CD4-positive, alpha-beta T cell treated with Interleukin-4 for 1 hour (primary cell): ENCODE data around the gene IL13RA1.
"Not testable (repeated sequence)": the region's sequence is repeated elsewhere in the genome, so short reads cannot be mapped to it uniquely, and the experiment has no call there.

ENCODE experiments used
- DNase-seq, 2 donors: peaks; one replicate each; pipeline ENCODE4 v3.0.0-alpha.2; 2020 to 2022

Gene IL13RA1

DNA sequence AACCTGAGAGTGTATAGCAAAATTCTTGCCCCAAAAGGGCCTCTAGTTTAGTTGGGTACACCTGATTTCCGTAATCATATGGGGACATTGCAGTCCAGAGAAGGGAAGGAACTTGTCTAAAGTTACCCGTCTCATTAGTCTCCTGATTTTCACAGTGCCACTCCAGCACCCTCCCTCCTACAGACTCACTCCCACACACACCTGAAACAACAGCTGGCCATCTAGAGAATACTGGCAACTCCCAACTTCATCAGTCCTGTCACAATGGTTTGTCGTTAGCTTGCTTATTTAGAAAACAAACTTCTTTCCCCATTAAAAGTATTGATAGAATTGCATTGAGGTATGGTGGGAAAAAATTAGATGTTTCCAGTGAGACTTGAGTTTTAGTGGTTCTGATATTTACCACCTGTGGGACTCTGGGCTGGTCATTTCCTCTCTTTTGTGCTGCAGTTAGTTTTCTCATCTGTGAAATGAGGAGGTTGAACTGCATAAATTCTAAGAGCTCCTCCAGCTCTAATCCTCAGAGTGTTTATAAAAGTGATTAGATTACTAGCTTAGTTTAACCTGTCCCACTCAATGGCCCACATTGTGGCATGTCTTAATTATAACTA, 1.7 kb downstream of the IL13RA1 start:
- no peak for DNase-seq

DNA sequence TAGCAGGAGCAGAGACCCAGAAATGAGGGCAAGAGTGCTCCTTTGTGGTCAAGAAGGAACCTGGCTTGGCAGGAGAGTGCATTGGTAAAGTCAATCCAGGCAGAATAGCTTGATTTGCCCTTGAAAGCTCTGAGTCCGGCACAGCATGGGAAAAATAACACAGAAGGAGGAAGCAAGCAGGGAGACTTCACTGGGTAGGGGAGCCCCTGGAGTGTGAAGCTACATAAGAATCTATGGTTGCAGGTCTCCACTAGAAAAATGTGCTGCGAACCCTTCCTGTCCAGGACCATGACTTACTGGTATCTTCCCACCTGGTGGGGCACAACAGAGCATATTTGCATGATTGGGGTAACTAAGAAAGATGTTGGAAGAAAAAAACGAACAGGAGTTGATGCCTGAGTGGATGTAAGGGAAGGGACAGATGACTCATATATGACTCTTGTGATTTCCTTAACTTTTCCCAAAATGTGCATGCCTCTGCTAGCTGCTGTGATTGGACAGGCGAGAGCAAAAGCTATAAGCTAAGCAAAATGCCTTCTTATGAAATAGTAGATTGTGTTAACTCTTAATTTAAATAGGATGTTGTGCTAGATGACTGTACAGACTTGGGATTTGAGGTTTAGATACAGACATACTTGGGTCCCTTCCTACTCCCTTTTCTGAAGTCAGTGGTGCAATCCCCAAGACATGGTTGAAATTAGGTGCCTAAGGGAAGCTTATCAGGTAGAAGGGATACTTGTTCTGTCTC, 3.3 kb downstream of the IL13RA1 start:
- no peak for DNase-seq

DNA sequence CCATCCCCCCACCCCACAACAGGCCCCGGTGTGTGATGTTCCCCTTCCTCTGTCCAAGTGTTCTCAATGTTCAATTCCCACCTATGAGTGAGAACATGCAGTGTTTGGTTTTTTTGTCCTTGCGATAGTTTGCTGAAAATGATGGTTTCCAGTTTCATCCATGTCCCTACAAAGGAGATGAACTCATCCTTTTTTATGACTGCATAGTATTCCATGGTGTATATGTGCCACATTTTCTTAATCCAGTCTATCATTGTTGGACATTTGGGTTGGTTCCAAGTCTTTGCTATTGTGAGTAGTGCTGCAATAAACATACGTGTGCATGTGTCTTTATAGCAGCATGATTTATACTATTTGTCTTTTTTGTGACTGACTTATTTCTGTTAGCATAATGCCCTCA, 5.1 kb downstream of the IL13RA1 start:
- DNase-seq, result not testable (repeated sequence)

DNA sequence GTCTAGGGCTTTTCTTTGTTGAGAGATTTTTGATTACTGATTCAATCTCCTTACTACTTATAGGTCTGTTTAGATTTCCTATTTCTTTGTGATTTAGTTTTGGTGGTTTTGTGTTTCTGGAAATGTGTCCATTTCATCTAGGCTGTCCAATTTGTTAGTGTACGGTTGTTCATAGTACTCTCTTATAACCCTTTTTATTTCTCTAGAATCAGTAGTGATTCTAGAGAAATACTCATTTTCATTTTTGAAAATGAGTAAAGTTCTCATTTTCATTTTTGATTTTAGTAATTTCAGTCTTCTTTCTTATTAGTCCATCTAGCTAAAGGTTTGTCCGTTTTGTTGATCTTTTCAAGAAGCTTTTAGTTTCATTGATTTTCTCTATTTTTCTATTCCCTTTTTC, 7.5 kb downstream of the IL13RA1 start:
- no peak for DNase-seq

DNA sequence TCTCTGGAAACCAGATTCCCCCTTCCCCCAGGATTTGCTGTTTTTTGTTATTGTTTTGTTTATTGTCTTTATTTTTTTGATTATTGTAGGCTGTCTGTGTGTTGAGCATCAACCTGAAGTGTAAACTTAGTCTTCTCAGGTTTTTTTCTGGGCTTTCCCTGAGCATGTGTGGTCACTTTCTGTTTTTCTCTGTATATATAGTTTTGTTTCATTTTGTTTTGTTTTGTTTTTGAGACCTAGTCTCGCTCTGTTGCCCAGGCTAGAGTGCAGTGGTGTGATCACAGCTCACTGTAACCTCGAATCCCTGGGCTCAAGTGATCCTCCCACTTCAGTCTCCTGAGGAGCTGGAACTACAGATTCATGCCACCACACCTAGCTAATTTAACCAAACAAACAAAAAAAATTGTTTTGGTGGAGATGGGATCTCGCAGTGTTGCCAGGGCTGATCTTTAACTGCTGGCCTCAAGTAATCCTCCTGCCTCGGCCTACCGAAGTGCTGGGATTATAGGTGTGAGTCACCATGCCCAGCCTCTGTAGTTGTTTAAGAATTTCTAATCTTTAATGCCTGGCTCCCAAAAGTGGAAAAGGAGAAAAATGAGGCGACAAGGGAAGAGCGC, 9.1 kb downstream of the IL13RA1 start:
- DNase-seq, result no peak

DNA sequence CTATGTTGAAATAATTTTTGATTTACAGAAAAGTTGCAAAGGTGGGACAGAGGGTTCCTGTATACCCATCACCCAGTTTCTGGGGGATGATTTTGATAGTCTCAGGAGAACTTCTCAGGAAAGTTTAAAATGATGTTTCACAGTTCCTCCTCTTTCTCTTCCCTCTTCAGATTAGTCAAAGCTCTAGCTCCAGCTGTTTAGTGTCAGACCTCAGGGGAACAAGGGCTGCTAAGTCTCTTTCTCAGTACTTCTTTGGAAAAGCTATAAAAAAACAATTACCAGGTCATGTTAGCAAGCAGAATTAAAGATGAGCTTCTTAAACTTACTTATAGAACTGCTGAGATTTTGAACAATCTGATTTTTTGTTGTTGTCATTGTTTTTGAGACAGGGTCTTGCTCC, 12.2 kb downstream of the IL13RA1 start:
- no peak for DNase-seq

DNA sequence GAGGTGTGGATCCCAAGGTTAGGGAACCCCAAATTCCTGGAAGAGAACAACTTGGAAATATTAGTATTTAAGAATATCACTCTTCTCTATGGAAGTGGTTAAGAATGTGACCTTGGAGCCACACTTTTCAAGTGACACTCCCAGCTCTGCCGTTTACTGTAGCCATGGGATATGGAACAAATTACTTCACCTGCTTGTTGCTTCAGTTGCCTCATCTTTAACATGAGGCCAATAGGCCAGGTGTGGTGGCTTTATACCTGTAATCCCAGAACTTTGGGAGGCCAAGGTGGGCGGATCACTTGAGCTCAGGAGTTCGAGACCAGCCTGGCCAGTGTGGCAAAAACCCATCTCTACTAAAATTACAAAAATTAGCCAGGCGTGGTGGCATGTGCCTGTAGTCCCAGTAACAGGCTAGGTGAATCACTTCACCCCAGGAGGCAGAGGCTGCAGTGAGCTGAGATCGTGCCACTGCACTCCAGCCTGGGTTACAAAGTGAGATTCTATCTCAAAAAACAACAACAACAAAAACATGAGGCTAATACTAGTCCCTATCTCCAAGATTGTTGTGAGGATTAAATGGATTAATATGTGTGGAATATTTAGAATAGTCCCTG, 13.0 kb downstream of the IL13RA1 start:
- DNase-seq, result no peak

DNA sequence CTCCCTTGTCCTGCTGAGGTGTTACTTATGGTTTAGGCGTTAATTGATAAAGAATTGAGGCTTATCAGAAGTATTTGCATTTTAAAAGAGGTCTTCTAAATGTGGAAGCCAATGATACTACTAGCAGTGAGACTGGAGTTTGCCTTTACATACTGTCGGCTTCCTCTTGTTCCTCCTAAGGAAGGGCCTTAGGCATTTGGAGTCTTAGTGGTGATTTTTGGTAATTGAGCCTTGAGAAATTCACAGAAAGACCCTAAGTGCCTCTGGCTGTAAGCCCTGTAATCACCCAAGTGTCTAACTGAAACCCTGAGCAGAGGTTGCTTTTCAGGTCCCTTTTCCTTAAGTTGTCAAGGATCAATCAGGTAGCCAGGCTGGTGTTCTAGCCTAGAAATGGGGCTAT, 14.8 kb downstream of the IL13RA1 start:
- no peak for DNase-seq

DNA sequence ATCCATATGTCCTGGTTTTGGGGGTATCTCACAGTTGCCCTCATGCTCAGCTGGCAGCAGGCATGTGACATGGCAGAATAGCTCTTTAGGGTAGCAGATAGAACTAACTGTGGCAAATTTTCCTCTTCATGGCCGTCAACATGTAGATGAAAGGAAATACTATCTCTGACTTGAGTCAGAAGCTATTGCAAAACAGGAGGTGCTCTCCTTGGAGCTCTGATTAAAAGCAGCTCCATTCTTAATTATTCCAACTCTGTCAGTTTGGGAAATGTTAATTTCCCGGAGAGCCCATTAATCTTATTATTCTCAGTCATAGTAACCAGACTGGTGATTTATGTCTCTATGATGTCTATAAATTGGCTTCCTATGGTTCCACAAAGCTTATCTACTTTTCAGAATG, 18.2 kb downstream of the IL13RA1 start:
- DNase-seq, result no peak

DNA sequence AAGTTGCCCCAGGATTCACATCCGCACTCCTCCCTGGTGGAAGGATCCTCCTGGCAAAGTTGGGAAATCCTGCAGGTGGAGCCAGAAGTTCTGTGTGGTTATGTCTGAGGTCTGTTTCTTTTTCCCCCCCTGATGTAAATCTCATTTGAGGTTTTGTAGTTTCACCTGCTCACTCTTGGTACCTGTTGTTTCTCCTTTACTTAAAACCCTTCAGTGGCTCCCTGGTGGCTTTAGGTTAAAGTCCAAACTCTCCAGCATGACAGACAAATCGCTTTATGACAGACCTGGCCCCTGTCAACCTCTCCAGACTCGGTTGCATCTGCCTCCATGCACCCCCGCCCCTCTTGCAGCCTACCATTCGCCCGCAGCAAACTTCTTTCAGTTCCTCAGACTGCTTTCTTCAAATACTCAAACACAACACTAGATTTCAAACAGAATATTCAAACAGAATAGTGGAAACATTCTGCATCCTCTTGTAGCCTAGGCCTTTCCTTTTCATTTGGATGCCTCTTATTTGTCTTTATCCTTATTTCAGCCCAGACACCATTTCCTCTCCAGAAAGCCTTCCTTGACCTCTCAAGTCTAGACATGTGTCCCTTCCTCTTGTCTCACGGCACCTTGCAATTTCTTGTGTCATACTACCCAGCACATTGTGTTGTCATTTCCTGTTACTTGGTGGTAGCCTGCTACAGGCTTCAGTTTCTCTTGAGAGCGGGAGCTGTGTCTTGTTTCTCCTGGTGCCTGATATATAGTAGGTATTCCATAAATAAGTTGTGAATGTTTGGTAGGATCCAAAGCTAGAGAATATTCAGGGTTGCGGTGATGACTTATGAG, 24.8 kb downstream of the IL13RA1 start:
- DNase-seq, result peak; percentile 2 to 36

DNA sequence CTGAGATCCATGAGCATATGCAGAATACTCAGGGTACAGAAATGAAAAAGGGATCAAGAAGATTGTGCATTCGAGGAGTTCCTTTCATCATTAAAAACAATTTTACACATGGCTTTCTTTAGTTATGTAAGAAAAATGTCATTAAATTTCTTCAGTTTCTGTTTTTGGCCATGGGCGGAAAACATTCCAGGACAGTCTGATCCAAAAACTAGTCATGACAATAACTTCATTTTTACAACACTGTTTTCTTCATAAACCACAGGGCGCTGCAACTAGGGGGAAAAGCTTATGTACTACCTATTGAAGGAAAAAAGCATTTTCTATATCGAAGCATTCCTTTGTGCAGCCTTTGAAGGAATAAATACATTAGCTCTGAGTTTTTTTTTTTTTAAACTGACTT, 28.2 kb downstream of the IL13RA1 start:
- DNase-seq, result no peak

DNA sequence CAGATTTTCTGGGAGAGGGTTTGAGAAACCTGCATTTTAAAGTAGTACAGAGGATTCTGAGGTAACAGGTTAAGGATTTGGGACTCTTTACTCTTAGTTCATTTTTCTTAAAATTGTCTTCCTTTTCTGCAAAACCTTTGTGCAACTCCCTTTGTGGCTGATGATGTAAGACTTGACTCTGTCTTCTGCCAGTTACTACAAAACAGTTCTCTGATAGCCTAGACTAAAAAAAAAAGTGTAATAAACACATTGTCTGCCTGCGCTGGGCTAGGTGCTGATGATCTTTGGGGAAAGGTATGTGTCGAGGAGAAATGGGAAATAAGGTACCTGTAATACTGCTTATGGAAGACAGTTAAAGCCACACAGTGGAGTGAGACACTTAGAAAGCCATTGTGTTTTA, 28.7 kb downstream of the IL13RA1 start:
- no peak for DNase-seq

DNA sequence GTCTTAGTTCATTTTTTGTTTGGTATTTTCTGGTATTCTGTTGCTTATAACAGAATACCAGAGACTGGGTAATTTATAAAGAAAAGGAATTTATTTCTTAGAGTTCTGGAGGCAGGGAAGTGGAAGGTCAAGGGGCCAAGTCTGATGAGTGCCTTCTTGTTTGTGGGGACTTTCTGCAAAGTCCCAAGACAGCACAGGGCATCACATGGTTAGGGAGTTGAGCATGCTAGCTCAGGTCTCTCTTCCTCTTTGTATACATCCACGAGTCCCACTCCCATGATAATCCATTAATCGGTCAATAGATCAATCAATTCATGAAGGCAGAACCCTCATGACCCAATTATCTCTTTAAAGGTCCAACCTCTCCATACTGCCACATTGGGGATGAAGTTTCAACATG, 31.1 kb downstream of the IL13RA1 start:
- no peak for DNase-seq

DNA sequence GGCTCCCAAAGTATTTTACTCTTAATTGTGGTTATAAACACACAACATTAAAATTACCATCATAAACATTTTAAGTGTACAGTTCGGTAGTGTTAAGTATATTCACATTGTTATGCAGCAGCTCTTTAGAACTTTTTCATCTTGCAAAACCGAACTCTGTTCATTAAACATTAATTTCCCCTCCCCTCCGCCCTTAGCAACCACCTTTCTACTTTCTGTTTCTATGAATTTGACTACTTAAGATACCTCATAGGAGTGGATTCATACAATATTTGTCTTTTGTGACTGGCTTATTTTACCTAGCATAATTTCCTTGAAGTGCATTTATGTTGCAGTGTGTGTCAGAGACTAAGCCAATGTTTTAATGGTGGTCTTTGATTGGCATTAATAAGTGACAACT, 32.6 kb downstream of the IL13RA1 start:
- no peak for DNase-seq

DNA sequence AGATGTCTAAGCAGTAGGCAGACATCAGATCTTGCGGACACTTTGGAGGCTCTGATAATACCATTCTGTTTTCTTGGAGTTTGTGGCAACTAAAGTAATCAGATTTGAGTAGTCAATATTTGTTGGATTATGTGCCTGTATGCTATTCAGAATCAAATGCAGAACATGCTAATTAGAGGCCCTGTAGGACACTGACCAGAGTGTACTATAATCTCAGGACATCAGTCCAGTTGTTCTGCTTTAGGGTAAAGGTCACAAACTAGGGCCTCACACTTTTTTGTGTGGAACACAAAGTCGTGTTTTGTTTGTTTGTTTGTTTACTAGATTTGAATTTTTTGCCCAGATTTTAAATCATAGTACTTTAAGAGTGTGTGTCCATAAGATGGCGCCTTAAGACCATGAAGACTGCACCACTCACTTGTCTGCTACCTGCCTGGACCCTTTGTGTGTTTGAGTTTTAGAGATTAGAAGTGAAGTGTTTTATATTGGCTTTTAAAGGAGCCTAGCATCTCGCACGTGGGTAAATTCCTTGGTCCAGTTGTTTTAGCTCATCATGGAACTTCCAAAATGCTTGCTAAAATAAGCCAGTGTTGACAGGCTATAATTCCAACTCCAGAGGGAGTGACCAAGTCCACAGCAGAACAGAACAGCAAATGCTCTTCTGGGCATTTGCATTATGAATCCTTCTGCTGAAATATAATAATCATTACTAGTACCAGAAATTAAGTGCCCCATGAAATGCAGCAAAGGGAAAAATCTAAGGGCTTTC, 34.7 kb downstream of the IL13RA1 start:
- DNase-seq, result no peak

DNA sequence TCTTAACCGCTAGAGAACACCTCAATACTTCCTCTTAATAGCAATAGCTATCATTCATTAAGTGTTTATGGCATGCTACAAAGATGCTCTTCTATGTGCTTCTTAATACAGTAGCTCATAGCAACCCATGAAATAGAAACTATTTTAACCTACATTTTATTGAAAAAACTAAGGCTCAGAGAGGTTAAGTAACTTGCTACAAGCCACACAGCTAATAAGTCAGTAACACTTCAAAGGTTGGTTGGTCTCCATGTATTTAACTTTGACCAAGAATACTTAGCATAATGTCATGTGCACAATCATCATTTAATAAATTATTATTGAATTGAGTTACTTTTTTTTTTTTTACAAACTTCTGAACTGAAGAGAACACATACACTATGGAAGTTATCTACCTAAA, 36.1 kb downstream of the IL13RA1 start:
- DNase-seq, result no peak

DNA sequence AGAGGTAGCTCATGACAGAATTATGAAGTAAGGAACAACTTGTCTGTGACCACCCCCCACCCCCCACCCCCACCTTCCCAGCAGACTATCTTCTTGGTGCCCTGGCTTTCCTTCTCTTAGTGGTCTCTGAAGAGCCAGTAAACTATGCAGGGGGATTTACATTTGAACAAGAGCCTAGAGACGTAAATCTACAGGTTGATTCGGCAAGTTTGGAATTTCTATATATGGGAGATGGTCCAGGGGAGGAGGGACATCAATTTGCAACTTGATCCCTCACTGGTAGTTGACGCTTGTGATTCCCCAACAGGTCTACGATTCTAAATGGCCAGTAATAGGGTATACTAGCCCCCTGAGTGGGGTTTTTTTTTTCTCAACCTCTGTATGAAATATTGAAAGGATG, 36.7 kb downstream of the IL13RA1 start:
- DNase-seq, result no peak

DNA sequence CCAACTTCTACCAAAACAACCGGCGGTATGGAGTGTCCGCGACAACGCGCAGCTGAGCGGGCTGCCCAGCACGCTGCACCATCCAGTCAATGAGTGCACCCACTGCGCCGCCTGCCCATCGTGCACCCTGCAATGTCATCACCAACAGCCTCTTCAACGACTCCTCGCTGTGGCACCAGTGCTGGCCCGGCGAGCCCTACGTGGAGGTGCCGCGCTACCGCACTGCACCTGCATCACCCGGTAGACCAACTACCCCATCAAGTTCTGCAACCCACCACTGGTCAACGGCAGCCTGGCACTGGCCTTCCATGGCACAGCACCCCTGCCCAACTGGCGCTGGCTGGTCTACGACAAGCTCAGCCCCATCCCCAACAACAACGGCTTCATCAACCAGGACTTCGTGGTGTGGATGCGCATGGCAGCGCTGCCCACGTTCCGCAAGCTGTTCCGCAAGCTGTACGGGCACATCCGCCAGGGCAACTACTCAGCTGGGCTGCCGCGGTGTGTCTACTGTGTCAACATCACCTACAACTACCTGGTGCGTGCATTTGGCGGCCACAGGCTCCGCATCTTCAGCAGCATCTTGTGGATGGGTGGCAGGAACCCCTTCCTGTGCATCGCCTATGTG, 42.8 kb downstream of the IL13RA1 start:
- DNase-seq, result no peak

DNA sequence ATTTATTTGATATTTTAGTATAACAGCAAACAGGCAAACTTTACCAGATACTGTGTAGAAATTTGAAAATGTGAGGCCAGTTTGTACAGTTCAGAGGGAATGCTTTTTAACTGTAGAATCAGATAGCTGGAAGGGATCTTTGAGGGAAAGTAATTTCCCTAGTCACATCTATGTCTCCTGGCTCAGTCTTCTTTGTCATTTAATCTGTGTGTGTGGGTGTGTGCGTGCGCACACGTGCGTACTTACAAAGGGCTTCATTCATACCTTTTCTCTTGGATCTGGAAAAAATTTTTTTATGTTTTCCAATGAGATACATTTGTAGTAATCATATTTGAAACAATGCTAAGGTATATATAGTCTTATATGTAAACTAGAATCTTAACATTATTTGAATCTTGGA, 44.6 kb downstream of the IL13RA1 start:
- no peak for DNase-seq

DNA sequence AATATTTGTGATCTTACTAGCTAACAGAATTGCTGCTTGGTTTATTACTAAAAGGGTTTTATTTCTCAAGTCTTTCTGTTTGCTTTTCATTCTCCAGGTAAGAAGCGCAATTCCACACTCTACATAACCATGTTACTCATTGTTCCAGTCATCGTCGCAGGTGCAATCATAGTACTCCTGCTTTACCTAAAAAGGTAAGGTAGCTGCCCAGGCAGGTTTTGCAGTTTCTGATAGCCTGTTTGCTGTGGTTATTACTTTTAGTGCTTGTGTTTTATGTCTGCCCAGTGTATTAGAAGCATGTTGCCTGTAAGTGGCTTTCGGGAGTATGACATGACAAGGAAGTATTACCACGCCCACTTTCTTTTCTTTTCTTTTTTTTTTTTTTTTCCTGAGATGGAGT, 46.4 kb downstream of the IL13RA1 start:
- no peak for DNase-seq

DNA sequence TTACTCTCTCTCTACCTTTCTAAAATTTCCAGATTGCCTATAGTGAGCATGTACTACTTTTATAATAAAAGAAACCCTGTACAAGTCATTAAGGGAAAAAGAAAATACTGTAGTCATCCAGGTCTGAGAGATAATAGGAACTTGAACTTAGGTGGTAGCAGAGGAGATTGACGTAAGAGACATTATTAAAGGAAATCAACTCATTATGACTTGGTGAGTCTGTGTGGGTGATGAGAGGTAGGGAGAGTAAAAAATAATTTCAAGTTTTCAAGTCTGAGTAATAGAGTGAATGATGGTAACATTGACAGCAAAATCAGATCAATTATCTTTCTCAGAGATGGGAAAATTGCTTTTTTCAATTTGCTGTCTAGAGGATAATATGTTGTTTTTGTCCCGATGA, 52.2 kb downstream of the IL13RA1 start:
- DNase-seq, result no peak

DNA sequence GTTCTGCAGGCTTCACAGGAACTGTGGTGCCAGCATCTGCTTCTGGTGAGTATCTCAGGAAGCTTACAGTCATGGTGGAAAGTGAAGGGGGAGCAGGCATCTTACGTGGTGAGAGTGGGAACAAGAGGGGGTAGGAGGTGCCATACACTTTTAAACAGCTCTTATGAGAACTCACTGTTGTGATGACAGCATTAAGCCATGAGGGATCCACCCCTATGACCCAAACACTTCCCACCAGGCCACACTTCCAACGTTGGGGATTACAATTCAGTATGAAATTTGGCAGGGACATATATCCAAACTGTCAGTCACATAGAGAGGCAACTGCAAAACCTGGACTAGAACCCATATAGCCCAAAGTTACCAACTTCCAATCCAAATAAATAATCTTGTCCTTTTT, 53.1 kb downstream of the IL13RA1 start:
- no peak for DNase-seq
